ENCODE data around the gene MEG3.

Gene MEG3

DNA sequence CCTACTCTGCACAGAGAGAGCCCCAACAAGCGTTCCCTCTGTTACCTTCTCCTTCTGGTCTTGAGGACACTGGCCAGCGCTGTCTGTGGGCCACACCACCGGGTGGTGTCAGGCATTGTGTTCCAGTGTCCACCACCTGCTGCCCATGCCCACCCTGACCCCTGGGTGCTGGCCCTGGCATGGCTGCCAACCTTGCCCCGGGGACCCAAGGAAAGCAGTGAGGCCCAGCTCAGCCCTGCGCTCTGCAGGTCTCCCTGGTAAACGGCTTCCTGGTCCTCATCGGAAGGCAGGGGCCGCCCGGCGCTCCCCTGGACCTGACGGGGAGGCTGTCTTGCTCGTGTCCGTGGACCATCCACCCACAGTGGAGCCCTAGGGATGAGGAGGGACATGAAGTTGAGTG lies 21.8 kb upstream of the MEG3 start:
- CTCF ChIA-PET: no interaction called here

DNA sequence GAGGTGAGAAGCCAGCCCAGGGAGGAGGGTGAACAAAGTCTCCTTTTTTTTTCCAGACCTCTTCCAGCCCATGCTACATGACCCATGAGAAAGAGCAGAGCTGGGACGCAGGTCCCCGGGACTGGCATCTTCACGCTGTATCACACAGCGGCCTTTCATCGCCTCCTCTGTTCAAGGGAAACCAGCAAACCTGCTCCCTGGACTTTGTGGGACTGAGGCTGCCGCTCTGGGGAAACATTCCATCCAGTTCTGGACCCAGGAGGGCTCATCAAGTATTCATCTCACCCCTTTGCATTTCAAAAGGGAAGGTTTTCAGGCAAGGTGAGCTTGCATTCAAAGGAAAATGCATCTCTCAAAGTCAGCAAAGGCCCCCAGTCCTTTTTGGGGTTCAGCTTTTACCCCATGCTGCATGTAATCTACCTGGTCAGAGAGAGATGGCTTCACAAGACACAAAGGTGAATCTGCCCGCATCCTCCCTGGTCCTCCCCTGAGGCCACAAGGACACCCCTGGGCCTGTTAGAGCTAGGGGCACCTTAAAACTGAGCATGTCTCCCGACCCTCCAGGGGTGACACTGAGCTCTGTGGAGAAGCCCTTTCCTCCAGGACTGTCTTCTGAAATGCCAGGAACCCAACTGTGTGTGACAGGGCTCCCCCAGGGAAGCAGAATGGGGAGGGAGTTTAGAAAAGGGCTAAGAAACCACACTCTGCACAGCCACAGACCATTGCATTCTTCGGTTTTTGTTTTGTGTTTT lies 21.2 kb upstream of the MEG3 start:
- CTCF ChIA-PET: no interaction called here
- TF ChIP-seq TARDBP (IDR thresholded peaks at IDR 0.05): no peak
- no peak for TF ChIP-seq SUZ12 (IDR thresholded peaks at IDR 0.05)
- no peak for TF ChIP-seq FOXK2 (IDR thresholded peaks at IDR 0.05)

More for the DNA sequence above, 21.8 kb upstream of the MEG3 start:
- TF ChIP-seq ARNT (IDR thresholded peaks at IDR 0.05) (no peak), CTBP1 (IDR thresholded peaks at IDR 0.05; ENCODE audit: borderline replicate concordance) (no peak), NFRKB (IDR thresholded peaks at IDR 0.05) (no peak), LEF1 (IDR thresholded peaks at IDR 0.05; ENCODE audit: borderline replicate concordance) (no peak), HDGF (IDR thresholded peaks at IDR 0.05; ENCODE audit: borderline replicate concordance) (no peak)
- POLR2A ChIA-PET: no interaction called here
- DNase-seq (ENCODE audit: extremely low spot score): no peak

DNA sequence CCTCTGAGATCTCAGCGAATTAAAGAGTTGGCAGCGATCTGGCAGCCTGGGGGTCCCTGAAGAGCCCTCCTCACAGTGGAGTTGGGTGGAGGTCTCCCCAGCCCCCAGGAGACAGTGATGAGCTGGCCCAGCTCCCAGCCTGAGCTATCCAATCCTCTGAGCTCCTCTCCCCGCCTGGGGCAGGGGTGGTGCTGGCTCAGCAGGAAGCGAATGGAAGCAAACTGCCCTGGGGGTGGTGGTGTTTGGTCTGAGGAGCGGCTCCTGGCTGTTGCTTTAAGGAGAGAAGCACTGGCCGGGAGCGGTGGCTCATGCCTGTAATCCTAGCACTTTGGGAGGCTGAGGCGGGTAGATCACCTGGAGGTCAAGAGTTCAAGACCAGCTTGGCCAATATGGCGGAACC lies 19.5 kb upstream of the MEG3 start:
- DNase-seq (ENCODE audit: extremely low spot score): no peak
- CTCF ChIA-PET: no interaction called here
- no peak for TF ChIP-seq FOXK2 (IDR thresholded peaks at IDR 0.05)
- TF ChIP-seq HDGF (IDR thresholded peaks at IDR 0.05; ENCODE audit: borderline replicate concordance): no peak
- no peak for TF ChIP-seq L3MBTL2 (conservative IDR thresholded peaks at IDR 0.05)
- TF ChIP-seq, protein P1, sequence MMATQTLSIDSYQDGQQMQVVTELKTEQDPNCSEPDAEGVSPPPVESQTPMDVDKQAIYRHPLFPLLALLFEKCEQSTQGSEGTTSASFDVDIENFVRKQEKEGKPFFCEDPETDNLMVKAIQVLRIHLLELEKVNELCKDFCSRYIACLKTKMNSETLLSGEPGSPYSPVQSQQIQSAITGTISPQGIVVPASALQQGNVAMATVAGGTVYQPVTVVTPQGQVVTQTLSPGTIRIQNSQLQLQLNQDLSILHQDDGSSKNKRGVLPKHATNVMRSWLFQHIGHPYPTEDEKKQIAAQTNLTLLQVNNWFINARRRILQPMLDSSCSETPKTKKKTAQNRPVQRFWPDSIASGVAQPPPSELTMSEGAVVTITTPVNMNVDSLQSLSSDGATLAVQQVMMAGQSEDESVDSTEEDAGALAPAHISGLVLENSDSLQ (IDR thresholded peaks at IDR 0.05): no peak
- no peak for TF ChIP-seq FOXA1 (IDR thresholded peaks at IDR 0.05)
- no peak for TF ChIP-seq CTBP1 (IDR thresholded peaks at IDR 0.05; ENCODE audit: borderline replicate concordance)
- no peak for TF ChIP-seq LEF1 (IDR thresholded peaks at IDR 0.05; ENCODE audit: borderline replicate concordance)
- POLR2A ChIA-PET: no interaction called here

More for the DNA sequence above, 21.2 kb upstream of the MEG3 start:
- POLR2A ChIA-PET: no interaction called here
- DNase-seq (ENCODE audit: extremely low spot score): no peak

DNA sequence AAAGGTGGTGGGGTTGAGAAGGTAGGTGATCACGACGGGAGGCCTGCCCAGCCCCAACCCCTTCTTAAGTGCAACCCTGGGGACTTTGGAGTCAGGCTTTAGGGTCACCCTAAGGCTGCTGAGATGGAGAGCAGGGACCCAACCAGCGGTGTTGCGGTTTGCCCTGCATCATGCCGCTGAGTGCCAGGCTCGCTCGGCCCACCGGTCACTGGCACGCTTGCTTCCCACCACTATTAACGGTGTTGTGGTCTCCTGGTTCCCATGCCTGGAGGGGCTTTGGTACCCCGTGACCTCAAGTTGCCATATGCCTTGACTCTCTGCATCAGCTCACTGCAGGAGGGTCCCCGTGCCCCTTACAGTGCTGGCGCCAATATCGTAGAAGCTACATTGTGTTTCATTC lies 18.4 kb upstream of the MEG3 start:
- CTCF ChIA-PET: no interaction called here
- POLR2A ChIA-PET: no interaction called here
- TF ChIP-seq ELF4 (IDR thresholded peaks at IDR 0.05): no peak
- TF ChIP-seq TARDBP (IDR thresholded peaks at IDR 0.05): no peak
- TF ChIP-seq FOXK2 (IDR thresholded peaks at IDR 0.05): no peak
- no peak for TF ChIP-seq ARNT (IDR thresholded peaks at IDR 0.05)
- no peak for TF ChIP-seq FOXA1 (IDR thresholded peaks at IDR 0.05)
- no peak for TF ChIP-seq SP1 (IDR thresholded peaks at IDR 0.05)
- no peak for TF ChIP-seq BHLHE40 (IDR thresholded peaks at IDR 0.05; ENCODE audit: borderline replicate concordance)
- no peak for TF ChIP-seq SUZ12 (IDR thresholded peaks at IDR 0.05)
- TF ChIP-seq FOXM1 (IDR thresholded peaks at IDR 0.05; ENCODE audit: borderline replicate concordance): no peak
- no peak for TF ChIP-seq ZNF384 (IDR thresholded peaks at IDR 0.05)
- no peak for TF ChIP-seq CTBP1 (IDR thresholded peaks at IDR 0.05; ENCODE audit: borderline replicate concordance)
- TF ChIP-seq, protein P1 (IDR thresholded peaks at IDR 0.05): no peak
- no peak for TF ChIP-seq LEF1 (IDR thresholded peaks at IDR 0.05; ENCODE audit: borderline replicate concordance)
- no peak for TF ChIP-seq NFRKB (IDR thresholded peaks at IDR 0.05)
- no peak for DNase-seq (ENCODE audit: extremely low spot score)

DNA sequence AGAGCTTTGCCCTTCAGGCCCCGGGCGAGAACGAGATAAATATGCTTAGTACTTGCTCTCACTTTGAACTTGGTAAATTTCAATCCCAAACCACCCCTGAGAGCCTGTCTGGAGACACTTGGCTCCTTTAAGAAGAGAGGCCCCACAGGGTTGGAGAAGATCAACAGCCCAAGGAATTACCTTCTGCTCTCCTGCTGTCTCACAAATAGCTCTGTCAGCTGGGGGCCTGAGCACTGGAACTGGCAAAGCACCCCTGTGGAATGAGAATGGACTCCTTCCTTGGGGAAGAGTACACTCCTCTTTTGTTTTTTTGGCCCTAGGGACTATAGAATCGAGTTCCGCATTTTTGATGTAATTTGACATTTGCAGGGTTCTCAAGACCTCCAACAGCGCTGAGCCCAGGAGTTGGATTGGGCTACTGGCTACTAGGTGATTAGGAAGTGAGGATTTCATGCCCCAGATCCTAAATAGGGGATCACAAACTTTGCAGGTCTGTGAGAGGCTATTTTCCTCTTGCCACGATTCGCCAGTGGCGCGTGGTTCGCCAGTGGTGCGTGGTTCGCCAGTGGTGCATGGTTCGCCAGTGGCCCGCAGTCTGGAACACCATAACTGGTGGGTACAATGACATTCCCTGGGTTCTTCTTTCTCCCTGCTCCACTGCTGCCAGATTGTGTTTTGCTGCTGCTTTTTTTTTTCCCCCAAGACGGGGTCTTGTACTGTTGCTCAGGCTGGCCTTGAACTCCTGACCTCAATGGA lies 17.8 kb upstream of the MEG3 start:
- TF ChIP-seq TARDBP (IDR thresholded peaks at IDR 0.05) (no peak), NFRKB (IDR thresholded peaks at IDR 0.05) (no peak)
- DNase-seq (ENCODE audit: extremely low spot score): no peak
- ChIA-PET POLR2A (no interaction called here), CTCF (no interaction called here)

DNA sequence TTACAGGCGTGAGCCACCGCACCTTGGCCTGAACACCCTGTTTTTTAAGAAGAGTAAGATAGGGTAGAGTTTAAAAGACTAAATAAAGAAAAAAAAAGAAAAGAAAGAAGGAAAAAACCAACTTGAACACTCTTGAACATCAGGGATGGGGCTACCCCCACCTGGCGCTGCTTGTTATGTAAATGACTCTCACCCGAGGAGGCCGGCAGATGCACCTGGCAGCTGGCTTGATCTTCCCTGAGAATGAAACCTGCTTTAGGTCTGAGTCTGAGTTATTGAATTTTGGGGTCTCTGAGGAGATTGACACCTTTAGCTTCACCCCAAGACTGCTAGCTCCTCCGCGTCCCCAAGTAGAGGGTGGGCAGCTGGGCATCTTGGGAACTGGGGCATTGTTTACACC lies 15.5 kb upstream of the MEG3 start:
- ChIA-PET POLR2A (no interaction called here), CTCF (no interaction called here)
- no peak for TF ChIP-seq ARNT (IDR thresholded peaks at IDR 0.05)
- no peak for DNase-seq (ENCODE audit: extremely low spot score)

DNA sequence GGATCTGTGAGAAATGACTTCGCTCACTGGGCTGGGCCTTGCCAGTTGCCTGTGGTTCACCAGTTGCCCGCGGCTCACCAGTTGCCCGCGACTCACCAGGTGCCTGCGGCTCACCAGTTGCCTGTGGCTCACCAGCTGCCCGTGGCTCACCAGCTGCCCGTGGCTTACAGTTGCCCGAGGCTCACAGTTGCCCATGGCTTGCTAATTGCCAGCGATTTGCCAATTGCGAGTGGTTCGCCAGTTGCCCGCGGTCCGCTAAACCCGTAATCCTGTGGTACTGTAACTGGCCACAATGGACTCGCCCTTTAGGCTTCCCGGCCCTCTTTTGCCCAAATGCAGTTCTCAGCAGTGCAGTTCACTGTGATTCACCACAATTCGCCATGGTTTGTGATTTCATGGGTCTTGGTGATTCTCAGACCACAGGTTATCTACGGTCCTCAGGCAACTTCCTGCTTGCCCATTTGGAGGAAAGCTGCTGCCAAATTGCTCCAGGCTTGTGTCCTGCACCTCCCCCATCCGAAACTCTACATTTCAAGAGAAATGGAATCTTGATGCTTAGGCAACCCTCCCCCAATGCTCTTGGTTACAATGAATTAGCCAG lies 15.0 kb upstream of the MEG3 start:
- no peak for TF ChIP-seq ARNT (IDR thresholded peaks at IDR 0.05)
- TF ChIP-seq SUZ12 (IDR thresholded peaks at IDR 0.05): no peak
- no peak for TF ChIP-seq FOXA1 (IDR thresholded peaks at IDR 0.05)
- TF ChIP-seq CTBP1 (IDR thresholded peaks at IDR 0.05; ENCODE audit: borderline replicate concordance): no peak
- TF ChIP-seq HDGF (IDR thresholded peaks at IDR 0.05; ENCODE audit: borderline replicate concordance): no peak
- ChIA-PET CTCF (no interaction called here), POLR2A (no interaction called here)
- no peak for DNase-seq (ENCODE audit: extremely low spot score)

DNA sequence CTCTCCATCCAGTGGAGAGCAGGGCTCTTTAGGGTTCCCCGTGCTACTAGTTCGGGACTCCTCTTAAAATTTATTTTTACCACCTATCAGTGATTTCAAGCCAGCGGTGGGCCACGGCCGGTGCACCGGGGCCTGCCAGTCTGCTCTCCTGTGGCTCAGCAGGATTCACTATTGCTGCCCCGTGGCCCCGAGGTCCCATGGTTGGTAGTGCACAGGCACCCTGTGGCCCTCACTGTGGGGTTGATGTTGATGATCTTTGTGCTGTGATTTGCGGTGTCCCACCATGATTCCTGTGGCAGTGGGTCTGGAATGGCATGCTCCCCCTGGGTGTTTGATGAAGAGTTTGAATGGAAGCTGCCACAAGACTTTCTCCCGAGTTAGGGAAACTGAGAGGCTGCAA lies 12.6 kb upstream of the MEG3 start:
- TF ChIP-seq FOXM1 (IDR thresholded peaks at IDR 0.05; ENCODE audit: borderline replicate concordance) (no peak), HDGF (IDR thresholded peaks at IDR 0.05; ENCODE audit: borderline replicate concordance) (no peak), ZNF384 (IDR thresholded peaks at IDR 0.05) (no peak), ARNT (IDR thresholded peaks at IDR 0.05) (no peak), L3MBTL2 (conservative IDR thresholded peaks at IDR 0.05) (no peak), BHLHE40 (IDR thresholded peaks at IDR 0.05; ENCODE audit: borderline replicate concordance) (no peak), FOXA1 (IDR thresholded peaks at IDR 0.05) (no peak), SP1 (IDR thresholded peaks at IDR 0.05) (no peak)
- ChIA-PET POLR2A (no interaction called here), CTCF (interaction anchor here (0.6 kb wide), 1 partner anchor 8 kb away, joined by 3 read pairs; no protein-coding TSS in a partner anchor)
- no peak for DNase-seq (ENCODE audit: extremely low spot score)

Measured in HEK293T (cell line).